PC-3 (cell line): ENCODE results near the gene CSK. TPM values are rescaled to one million over a fixed set of nuclear protein-coding genes. Genes with fewer than 3 reads are reported as not detected.

Source experiments
- ATAC-seq: fragments of 200-7000 bp; cut with Tn5 transposase; 2 replicates; pipeline ENCODE4 v1.9.1; 2020; ENCODE audit warnings: mild to moderate bottlenecking, moderate library complexity
- BruUV-seq: library from RNA; stranded (reverse); fragments of 400-500 nt; replicated peaks from 2 replicates; lab custom pipeline; 2021; lab: Mats Ljungman, UMichigan
- CTCF ChIA-PET: fragments of 300-600 bp; sonication (Branson Sonifier 250); formaldehyde crosslinking; loops from one replicate; lab custom pipeline; 2022; ENCODE audit warnings: antibody characterized with exemption; lab: Charles Lee
- POLR2A ChIA-PET: fragments of 300-600 bp; sonication (Branson Sonifier 250); formaldehyde crosslinking; loops from one replicate; lab custom pipeline; 2022; ENCODE audit warnings: antibody characterized with exemption; ENCODE audit not compliant: unreplicated experiment; lab: Charles Lee
- DNase-seq: peaks from one replicate; pipeline ENCODE4 v3.0.0-alpha.2; 2015
- H2AFZ ChIP-seq: fragments of 300-600 bp; sonication (generic); 2 replicates; pipeline ENCODE4 v1.6.0; 2016; ENCODE audit warnings: antibody characterized with exemption, low read length
- H3F3A ChIP-seq: fragments of 300-600 bp; sonication (generic); one replicate; pipeline ENCODE4 v1.6.0; 2017; ENCODE audit warnings: antibody characterized with exemption, low read length, control low read depth, mild to moderate bottlenecking; ENCODE audit not compliant: unreplicated experiment
- H3K27ac ChIP-seq: fragments of 300-600 bp; sonication (generic); 2 replicates; pipeline ENCODE4 v1.5.1; 2016; ENCODE audit warnings: mild to moderate bottlenecking, low read length
- H3K27me3 ChIP-seq: fragments of 300-600 bp; sonication (generic); 2 replicates; pipeline ENCODE4 v1.6.1; 2016; ENCODE audit warnings: low read length, mixed read lengths
- H3K36me3 ChIP-seq: fragments of 300-600 bp; sonication (generic); 2 replicates; pipeline ENCODE4 v1.6.1; 2016; ENCODE audit warnings: low read depth, mixed run types, low read length, mixed read lengths
- H3K4me1 ChIP-seq: fragments of 300-600 bp; sonication (generic); 2 replicates; pipeline ENCODE4 v1.5.1; 2016; ENCODE audit warnings: low read length; ENCODE audit not compliant: insufficient read depth
- H3K4me2 ChIP-seq: fragments of 300-600 bp; sonication (generic); 2 replicates; pipeline ENCODE4 v1.6.0; 2016; ENCODE audit warnings: low read length
- H3K4me3 ChIP-seq: fragments of 300-600 bp; sonication (generic); 2 replicates; pipeline ENCODE4 v1.5.1; 2016; ENCODE audit warnings: mild to moderate bottlenecking, low read length, mixed read lengths
- H3K79me2 ChIP-seq: fragments of 300-600 bp; sonication (generic); 2 replicates; pipeline ENCODE4 v1.6.1; 2017; ENCODE audit warnings: low read length, mixed read lengths
- H3K9ac ChIP-seq: fragments of 300-600 bp; sonication (generic); 2 replicates; pipeline ENCODE4 v1.6.0; 2016; ENCODE audit warnings: mild to moderate bottlenecking, low read length
- H3K9me2 ChIP-seq: fragments of 300-600 bp; sonication (generic); replicated peaks from 2 replicates; pipeline ENCODE4 v1.6.1; 2016; ENCODE audit warnings: mixed run types, low read length, mixed read lengths
- H3K9me3 ChIP-seq: fragments of 300-600 bp; sonication (generic); 2 replicates; pipeline ENCODE4 v1.6.1; 2016; ENCODE audit warnings: low read length, mixed read lengths
- H4K20me1 ChIP-seq: fragments of 300-600 bp; sonication (generic); 2 replicates; pipeline ENCODE4 v1.6.1; 2016; ENCODE audit warnings: low read length, mixed read lengths
- EZH2 ChIP-seq: fragments of 300-600 bp; sonication (generic); IDR thresholded peaks from one replicate; pipeline ENCODE4 v1.6.1; 2017; ENCODE audit warnings: antibody characterized with exemption, mild to moderate bottlenecking, low read length; ENCODE audit not compliant: unreplicated experiment
- EZH2phosphoT487 ChIP-seq: fragments of 300-600 bp; sonication (generic); IDR thresholded peaks from 2 replicates; pipeline ENCODE4 v1.6.1; 2018; ENCODE audit warnings: mild to moderate bottlenecking, antibody characterized with exemption, low read length, borderline replicate concordance
- intact Hi-C: fragments of 100-400 bp; cut with micrococcal nuclease; formaldehyde crosslinking; loops from 2 replicates; pipeline ENCODE4 v1.9.0; 2023
- total RNA-seq: library from RNA; depleted of rRNA; stranded (reverse); fragments of >200 nt; gene quantifications from 2 replicates; pipeline ENCODE4 v1.2.3, GENCODE V29; 2014
- TF ChIP-seq, protein P1 (sequence below): fragments of 300-600 bp; sonication (generic); conservative IDR thresholded peaks from 2 replicates; pipeline ENCODE4 v1.5.1; 2017; ENCODE audit warnings: antibody characterized with exemption, low read depth, mild to moderate bottlenecking, low read length

The CSK gene
- total RNA-seq, 1 experiment from 2014 or later = 38.0 TPM

DNA sequence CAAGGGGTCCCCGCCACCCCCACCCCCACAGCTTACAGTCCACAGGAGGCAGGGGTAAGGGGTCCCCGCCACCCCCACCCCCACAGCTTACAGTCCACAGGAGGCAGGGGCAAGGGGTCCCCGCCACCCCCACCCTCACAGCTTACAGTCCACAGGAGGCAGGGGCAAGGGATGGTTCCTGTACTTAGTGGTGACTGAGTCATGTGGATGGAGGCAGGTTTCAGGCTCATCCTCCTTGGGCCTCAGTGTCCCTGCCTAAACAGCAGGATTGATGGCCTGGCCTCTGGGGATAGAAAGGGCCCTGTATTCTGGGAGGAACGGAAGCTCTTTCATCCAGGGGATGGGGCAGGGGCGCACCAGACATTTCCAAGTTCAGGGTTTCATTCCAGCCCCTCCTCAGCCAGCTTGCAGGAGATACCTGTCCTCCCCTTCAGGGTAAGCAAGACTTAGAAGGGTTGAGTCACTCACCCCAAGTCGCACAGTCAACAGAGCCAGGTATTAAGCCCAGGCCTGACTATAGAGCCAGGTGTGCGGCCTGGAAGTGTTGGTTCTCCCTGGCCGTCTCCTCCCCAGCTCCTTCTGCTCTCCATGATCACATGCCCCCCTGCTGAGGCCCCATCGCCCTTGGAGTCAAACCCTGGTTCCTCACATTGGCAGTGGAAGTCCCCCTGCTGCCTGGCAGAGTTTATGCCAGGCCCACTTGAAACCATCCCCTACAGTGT, 12.5 kb downstream of the CSK start:
- no peak overlapping the region for H3K4me2 ChIP-seq
- H3K4me3 ChIP-seq = no peak overlapping the region
- no peaks in the 10 kb centered on the region; the same call in 1 of the 2 replicates for H3K36me3 ChIP-seq
- no TSS peak for BruUV-seq
- no peaks in the 10 kb centered on the region for H3K9me2 ChIP-seq
- ATAC-seq = no peak
- no peak overlapping the region for H3K27ac ChIP-seq
- ChIA-PET CTCF (interaction anchor here (0.8 kb wide), 1 partner anchor 24 kb away, joined by 3 read pairs; no protein-coding TSS in a partner anchor), POLR2A (no interaction called here)
- H3K9ac ChIP-seq = no peak overlapping the region
- DNase-seq = no peak
- peaks cover 19% of the 10 kb centered on the region; the same call in 1 of the 2 replicates for H4K20me1 ChIP-seq
- no peaks in the 10 kb centered on the region for H3F3A ChIP-seq
- intact Hi-C loops = no loop called here
- TF ChIP-seq, protein P1, sequence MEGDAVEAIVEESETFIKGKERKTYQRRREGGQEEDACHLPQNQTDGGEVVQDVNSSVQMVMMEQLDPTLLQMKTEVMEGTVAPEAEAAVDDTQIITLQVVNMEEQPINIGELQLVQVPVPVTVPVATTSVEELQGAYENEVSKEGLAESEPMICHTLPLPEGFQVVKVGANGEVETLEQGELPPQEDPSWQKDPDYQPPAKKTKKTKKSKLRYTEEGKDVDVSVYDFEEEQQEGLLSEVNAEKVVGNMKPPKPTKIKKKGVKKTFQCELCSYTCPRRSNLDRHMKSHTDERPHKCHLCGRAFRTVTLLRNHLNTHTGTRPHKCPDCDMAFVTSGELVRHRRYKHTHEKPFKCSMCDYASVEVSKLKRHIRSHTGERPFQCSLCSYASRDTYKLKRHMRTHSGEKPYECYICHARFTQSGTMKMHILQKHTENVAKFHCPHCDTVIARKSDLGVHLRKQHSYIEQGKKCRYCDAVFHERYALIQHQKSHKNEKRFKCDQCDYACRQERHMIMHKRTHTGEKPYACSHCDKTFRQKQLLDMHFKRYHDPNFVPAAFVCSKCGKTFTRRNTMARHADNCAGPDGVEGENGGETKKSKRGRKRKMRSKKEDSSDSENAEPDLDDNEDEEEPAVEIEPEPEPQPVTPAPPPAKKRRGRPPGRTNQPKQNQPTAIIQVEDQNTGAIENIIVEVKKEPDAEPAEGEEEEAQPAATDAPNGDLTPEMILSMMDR = no peak
- TF ChIP-seq EZH2 = no peak
- TF ChIP-seq EZH2phosphoT487 = no peak
- H2AFZ ChIP-seq = no peak overlapping the region
- no peaks in the 10 kb centered on the region for H3K9me3 ChIP-seq
- peaks cover 46% of the 10 kb centered on the region for H3K79me2 ChIP-seq
- no peaks in the 10 kb centered on the region for H3K27me3 ChIP-seq
- peaks cover under 1% of the 10 kb centered on the region; the same call in 1 of the 2 replicates for H3K4me1 ChIP-seq

DNA sequence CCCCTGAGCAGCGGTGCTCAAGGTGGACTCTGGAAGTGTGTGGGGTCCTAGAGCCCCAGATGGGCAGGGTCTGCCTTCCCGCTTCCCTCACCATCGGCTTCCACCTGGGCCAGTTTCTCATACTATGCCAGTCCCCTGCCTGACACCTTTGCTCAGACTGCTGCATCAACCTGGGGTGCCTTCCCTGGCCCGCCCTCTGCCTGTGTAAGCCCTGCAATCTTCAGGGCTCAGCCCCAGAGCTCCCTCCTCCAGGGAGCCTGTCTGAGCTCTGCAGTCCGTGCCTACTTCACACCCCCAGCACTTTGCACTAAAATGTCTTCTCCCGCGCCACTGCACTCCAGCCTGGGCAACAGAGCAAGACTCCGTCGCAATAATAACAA, 13.1 kb downstream of the CSK start:
- ChIA-PET POLR2A (no interaction called here), CTCF (no interaction called here)
- DNase-seq (no peak), ATAC-seq (no peak)
- Histone ChIP-seq H4K20me1 (peaks cover 14% of the 10 kb centered on the region; the same call in 1 of the 2 replicates), H3K4me2 (no peak overlapping the region), H3K9me2 (no peaks in the 10 kb centered on the region), H3K4me1 (no peaks in the 10 kb centered on the region), H3K27ac (no peak overlapping the region), H3K4me3 (no peak overlapping the region), H3K36me3 (no peaks in the 10 kb centered on the region; the same call in 1 of the 2 replicates), H3K9ac (no peak overlapping the region), H3K79me2 (peaks cover 41% of the 10 kb centered on the region), H3K27me3 (no peaks in the 10 kb centered on the region), H3F3A (no peaks in the 10 kb centered on the region), H2AFZ (no peak overlapping the region), H3K9me3 (no peaks in the 10 kb centered on the region)
- intact Hi-C loops = no loop called here
- TF ChIP-seq EZH2 = no peak
- TF ChIP-seq EZH2phosphoT487 = no peak
- TF ChIP-seq, protein P1 = no peak
- no TSS peak for BruUV-seq
